Activated T-helper 1 cell treated with anti-CD3 and anti-CD28 coated beads, Interleukin-2, amount 50 U/mL, for 16 hours (primary cell): Measurements from ENCODE around the gene TPRG1.

Experiments
- DNase-seq, 2 donors: peaks; one replicate each; pipeline ENCODE4 v3.0.0-alpha.2; 2020; ENCODE audit warnings: low read depth in 1 of 2, low spot score in 1 of 2

TPRG1 gene

DNA sequence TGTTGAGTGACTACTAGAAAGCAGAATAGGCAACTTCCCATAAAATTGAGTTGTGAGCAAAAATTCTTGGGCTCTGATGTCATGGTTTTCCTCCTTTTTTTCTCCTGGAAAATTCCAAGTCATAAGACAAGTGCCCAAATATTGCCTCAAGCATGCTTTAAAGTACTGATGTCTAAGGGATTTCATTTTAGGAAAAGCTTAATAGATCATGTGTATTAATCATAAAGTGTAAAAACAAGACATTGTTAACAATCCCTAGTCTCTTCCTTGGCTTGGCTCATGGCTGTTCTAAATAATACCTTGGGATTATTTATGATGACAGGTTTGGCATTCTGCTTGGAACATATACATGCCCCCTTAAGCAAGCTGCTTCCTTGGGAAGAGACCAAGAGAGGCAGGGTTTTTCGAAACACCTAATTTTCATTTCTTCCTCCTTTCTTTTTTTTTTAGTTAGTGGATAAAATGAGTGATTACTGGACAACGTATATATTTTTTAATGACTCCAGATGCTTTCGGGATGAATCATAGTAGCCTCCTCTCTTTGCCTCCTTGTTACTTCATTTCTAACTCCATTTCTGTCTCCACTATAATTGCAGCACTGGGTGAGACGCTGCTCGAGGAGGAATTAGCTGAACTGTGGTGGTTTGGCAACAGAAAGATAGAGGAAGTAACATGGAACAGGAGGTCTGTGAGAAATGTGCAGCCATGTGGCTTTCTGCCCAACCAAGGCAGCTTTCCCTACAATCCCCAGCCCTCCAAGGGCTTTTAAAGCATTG is 104.9 kb downstream of the TPRG1 start:
- DNase-seq = no peak

- no peak for DNase-seq
Measured at GRCh38 chr3:189277711-189278110, 105.9 kb downstream of the TPRG1 start.

DNA sequence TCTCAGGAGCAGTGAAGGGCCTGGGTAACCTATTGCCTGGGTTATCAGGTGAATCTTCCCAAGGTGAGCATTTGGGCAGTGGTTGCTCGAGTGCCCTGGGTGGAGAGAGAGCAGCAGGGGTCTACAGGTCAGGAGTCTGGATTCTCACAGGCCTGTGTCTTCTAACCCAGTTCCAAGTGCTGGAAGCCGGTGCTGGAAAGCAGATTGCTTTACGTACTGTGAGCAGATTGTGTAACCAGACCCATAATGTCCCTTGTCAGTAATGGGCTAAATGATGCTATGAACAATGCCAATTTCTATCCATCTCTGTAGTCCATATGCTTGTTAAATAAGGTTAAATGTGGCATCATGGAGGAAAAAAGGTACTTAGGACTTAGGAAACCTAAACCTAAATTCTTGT is 106.5 kb downstream of the TPRG1 start:
- DNase-seq = no peak

- DNase-seq = no peak
Measured at GRCh38 chr3:189282189-189282588, 110.4 kb downstream of the TPRG1 start.

GRCh38 chr3:189282741-189283140 is 111.0 kb downstream of the TPRG1 start:
- DNase-seq = no peak

DNA sequence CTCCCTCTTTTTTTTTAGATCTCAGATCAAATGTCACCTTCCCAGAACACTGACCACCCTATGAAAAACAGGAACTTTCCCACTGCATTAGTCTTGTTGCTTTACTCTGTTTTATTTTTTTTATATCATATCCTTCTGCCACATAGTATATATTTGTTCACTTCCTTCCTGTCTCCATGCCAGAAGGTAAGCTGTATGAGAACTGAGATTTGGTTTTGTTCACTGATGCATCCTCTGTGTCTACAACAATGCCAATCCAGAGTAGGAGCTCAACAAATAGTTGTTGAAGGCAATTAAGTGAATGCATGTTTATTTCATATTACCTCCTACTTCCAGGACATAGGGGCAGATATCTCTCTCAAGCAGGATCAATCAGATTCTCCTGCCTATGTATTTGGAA is 114.4 kb downstream of the TPRG1 start:
- DNase-seq = no peak

DNA sequence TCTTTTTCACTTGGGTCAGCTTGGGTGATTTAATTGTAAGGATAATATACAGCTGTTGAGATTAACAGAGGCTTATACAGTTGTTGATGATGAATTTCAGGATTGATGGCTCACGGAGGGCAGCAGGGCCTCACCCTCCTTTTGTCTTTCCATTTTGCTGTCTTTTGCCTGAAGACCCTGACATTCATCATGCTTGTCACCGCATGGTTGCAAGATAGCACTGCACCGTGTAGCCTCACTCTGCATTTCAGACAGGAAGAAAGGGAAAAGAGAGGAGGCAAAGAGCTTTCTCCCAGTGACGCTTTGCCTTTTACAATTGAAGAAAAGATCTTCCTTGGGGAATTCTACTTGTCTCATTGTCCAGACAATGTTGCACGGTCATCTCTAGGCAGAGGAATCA is 115.1 kb downstream of the TPRG1 start:
- DNase-seq = no peak

DNA sequence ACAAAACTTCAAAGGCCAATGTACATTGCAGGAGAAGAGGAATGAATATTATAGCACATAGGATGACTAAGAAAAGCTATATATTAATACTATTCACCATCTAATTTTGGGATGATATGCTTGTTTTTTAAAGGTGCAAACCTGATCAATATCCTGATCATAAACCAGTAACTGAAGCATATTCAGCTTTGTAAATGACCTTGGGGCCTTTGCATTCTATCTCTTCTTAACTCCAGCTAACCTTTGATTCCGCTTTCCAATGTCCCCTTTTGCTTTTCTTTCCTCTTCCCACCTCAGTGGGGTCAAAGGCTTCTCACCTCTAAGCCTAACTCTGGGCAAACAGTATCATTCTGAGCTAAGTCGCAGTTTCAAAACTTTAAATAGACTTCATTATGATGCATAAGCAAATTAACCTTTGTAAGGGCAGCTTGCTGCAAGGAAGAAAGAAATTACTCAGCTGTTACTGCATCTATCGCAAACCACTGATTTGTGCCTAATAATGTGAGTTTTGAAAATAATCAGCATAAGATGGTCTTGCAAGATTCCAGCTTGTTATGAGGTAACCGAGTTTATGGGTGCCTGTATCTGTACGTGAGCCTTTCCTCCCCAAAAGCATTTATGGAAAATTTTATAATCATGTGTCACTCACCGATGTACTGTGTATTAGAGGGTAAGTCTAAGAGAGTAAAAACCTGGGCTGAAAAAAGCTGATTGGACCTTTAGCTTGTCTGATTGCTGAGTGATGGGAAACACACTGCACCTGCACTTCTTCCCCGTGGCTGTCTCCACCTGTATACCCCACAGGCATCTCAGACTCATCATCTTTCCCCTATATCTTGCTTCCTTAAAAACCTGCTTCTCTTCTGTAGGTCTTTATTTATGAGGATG is 116.8 kb downstream of the TPRG1 start:
- DNase-seq = no peak

DNA sequence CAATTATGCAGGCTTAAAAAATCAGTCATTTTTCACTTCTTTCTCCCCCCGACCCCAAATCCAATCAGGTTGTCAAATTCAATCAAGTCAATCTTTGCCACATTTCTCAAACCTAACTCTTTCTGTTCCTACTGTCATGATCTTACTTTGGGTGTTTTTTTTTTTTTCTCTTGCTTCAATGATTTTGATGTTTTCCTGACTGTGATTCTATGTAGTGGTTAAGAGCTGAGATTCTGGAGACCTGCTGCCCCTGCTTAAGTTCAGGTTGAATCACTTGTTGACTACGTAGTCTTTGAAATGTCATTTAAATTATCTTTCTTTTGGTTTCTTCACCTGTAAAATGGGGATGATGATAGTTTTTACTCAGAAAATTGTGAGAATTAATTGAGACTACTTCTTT is 117.5 kb downstream of the TPRG1 start:
- DNase-seq = no peak

DNA sequence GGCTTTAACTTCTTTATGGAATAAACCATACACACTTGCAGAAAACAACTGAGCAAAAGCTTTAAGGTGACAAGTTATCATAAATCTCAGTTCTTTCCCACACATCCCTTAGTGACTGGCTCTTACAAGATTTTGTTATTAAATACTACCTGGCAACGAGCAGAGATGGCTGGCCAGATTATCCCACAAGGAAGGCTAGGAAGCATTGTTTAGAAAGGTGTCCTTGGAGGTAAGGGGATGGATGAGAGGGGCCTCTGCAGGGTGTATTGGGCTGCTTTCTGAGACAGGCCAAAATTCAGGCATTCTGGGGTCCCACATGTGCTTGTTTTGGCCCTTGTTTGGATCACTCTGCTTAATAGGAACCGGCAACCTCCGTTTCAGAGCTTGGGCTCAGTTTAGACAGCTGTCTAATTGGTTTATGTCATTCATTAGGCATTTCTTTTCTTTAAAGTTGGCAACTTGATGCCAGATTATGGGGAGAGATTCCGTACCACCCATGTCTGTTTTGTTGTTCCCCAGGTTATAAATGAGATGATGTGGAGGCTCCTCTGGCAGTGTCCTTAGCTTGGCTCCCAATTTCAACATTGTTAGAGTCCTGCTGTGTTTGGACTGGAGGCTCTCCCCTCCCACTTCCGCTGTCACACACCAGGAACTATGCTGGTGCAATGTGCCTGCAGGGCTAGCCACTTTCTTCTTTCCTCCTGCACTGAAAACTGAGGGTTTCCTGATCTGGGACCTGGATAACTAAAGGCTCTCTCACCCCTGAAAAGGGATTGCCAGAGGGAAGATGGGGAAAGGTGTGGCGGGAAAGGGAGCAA is 121.1 kb downstream of the TPRG1 start:
- DNase-seq = no peak

DNA sequence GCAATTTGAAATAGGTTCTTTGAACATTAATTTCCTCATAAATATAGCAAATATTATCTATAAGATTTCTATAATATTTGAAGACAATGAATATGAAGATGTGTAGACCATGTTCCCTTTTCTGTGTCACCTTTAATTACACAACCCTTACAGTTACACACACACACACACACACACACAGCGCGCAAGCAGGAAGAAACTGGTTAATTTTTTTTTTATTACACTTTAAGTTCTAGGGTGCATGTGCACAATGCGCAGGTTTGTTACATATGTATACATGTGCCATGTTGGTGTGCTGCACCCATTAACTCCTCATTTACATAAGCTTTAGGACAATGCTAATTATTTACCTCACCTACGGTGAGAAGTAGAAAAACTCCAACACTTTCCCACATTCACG is 122.9 kb downstream of the TPRG1 start:
- no peak for DNase-seq

- no peak for DNase-seq
Measured at GRCh38 chr3:189295089-189295488, 123.3 kb downstream of the TPRG1 start.

GRCh38 chr3:189297932-189298331 is 126.2 kb downstream of the TPRG1 start:
- DNase-seq = no peak

DNA sequence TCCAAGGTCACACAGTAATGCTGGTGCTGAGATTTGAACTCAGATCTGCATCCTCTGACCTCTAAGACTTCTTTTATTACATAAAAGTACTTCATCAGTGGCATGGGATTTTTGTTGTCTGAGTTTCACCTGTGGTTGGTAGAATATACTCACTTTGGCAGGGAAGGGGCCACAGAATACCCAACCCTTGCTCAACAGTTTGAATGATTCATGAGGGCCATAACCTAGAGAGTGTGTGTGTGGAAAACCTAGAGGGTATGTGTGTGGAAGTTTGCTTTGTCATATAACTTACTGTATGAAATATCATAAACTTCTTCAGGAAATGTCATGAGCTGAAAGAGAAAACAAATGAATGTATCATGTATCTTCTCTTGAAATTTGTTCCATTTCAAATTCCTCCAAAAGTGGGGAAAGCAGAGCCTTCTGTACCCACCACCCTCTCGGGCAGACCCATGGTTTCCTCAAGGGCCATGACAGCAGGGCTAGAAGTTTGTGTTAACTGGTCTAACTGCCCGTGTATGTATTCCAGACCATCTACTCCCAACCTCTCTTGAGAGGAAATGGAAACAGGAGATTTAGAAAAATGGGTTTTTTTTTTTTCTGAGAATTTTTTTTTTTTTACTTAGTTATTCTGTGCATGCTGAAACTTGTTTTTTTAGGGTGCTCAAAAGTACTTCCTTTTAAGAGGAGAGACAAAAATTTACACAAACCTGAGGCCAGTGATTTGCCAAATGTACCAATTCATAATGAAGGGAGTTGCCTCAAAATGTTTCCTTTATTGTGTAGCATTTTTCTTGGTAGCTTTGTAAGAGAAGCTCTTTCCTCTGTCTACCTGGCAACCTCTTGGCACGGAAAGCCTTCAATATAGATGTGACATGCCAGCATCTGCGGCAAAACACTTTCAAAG is 127.0 kb downstream of the TPRG1 start:
- no peak for DNase-seq

DNA sequence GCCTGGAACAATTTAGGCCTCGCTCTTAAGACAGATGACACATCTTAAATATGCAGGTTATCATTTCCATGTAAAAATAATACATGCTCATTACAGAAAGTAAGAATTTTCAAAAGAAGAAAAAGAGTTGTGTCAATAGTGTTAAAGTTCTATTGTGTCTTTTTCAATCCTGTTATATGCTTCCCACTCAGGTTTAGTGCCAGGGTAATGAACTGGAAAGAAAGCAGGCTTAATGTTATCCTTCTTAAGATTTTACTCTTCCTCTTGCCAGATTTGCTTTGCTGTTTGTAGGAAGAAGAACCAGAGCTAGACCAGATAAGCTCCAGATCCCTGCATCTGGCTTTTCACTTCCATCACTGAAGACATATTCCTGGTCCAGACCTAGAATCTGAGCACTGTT is 128.6 kb downstream of the TPRG1 start:
- DNase-seq = no peak

DNA sequence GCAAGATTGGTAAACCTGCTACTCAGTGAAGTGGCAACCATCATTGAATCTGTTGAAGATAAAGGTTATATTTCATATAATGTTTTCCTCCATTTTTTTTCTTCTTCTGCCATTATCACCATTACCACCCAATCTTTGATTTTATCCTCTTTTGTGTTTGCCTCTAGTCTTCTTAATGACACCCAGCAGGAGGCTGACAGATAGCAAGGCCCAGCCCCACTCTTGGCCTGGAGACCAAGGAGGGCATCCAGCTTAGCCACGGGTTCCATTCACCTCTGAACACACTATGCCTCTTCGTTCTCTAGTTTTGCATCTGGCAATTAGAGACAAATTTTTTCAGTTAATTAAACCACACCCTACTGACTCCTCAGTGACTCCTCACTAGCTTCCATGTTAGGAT is 129.7 kb downstream of the TPRG1 start:
- DNase-seq = no peak

DNA sequence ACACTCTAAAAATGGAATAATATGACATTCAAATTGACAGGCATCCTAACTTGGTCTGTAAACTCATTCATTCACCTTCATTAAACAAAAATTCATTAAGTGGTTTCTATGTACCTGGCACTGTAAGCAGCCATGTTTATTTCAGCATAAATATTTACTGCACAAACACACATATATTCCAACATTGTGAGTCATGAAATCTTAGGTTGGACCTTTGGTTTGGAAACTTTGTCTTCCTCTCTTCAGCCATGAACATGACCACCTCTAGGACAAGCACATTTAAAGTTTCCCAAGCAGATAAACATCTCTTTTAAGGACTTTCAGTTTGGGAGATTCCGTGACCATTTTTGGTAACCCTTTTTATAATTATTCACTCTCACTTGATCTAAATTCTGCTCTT is 131.8 kb downstream of the TPRG1 start:
- no peak for DNase-seq

GRCh38 chr3:189304465-189305351 is 132.9 kb downstream of the TPRG1 start:
- DNase-seq = no peak

DNA sequence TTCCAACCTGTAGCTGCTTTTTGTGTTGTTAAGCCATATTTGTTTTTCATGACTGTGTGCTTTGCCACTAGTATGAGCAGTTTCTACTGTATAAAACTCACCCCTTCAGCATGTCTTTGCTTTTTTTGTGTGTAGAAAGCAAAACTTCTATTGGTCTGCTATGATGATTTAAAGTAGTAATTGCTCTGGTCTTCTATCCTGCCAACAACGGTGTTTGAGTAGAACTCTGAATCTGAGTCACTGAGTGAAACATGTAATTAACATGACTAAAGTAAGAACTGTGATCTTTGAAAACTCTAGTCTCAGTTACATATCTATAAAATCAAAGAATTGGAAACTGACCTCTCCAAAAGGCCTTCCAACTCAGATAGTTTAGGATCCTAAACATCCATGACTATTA is 133.6 kb downstream of the TPRG1 start:
- DNase-seq = no peak

DNA sequence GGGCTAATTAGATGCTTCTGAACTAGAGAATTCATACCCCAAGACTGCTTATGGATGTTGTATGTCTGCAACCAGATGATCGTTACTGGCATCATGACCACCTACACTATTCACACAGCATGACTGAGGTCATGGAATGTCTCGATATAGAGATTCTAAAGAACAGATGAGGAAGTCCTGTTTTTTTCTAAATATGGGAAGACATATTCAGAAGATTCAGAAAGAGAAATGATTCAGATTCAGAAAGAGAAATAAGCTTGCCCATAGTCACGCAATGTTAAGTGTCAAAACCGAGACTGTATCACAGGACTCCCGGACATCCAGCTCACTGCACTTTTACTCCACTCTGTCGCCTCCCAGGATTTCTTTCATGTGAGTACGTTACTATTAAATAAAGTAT is 136.2 kb downstream of the TPRG1 start:
- no peak for DNase-seq
